ENCODE results near the gene HTR3E.

DNA sequence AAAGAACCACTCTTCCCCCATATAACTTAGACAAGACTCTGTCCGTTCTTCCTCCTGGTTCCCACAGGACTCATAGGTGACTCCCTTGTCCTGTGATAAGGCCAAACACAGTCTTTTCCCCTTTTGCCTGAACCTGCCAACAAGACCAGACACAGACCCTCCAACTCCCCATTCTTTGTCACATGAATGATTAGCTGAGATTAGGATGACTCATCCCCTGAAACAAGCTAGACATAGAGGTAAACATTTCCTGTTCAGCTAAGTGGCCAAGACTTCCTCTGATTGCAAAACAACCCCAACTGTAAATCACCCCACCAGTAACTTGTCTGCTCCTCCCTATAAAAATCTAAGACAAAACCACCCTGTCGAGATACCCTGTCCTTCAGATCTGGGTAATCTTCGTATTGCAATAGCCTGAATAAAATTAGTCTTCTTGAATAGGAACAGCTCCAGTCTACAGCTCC is 11.4 kb upstream of the HTR3E start:
- no peak for TF ChIP-seq NFYB (CRISPR knock-in tag; conservative IDR thresholded peaks at IDR 0.05; ENCODE audit: low read depth)
- TF ChIP-seq, protein P1, sequence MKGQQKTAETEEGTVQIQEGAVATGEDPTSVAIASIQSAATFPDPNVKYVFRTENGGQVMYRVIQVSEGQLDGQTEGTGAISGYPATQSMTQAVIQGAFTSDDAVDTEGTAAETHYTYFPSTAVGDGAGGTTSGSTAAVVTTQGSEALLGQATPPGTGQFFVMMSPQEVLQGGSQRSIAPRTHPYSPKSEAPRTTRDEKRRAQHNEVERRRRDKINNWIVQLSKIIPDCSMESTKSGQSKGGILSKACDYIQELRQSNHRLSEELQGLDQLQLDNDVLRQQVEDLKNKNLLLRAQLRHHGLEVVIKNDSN (CRISPR knock-in tag; IDR thresholded peaks at IDR 0.05), result no peak
- TF ChIP-seq, protein P2, sequence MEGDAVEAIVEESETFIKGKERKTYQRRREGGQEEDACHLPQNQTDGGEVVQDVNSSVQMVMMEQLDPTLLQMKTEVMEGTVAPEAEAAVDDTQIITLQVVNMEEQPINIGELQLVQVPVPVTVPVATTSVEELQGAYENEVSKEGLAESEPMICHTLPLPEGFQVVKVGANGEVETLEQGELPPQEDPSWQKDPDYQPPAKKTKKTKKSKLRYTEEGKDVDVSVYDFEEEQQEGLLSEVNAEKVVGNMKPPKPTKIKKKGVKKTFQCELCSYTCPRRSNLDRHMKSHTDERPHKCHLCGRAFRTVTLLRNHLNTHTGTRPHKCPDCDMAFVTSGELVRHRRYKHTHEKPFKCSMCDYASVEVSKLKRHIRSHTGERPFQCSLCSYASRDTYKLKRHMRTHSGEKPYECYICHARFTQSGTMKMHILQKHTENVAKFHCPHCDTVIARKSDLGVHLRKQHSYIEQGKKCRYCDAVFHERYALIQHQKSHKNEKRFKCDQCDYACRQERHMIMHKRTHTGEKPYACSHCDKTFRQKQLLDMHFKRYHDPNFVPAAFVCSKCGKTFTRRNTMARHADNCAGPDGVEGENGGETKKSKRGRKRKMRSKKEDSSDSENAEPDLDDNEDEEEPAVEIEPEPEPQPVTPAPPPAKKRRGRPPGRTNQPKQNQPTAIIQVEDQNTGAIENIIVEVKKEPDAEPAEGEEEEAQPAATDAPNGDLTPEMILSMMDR (IDR thresholded peaks at IDR 0.05), result no peak
- no peak for TF ChIP-seq GABPB1 (CRISPR knock-in tag; IDR thresholded peaks at IDR 0.05)
- TF ChIP-seq ESRRA (CRISPR knock-in tag; IDR thresholded peaks at IDR 0.05; ENCODE audit: borderline replicate concordance), result no peak
- TF ChIP-seq, protein P3, sequence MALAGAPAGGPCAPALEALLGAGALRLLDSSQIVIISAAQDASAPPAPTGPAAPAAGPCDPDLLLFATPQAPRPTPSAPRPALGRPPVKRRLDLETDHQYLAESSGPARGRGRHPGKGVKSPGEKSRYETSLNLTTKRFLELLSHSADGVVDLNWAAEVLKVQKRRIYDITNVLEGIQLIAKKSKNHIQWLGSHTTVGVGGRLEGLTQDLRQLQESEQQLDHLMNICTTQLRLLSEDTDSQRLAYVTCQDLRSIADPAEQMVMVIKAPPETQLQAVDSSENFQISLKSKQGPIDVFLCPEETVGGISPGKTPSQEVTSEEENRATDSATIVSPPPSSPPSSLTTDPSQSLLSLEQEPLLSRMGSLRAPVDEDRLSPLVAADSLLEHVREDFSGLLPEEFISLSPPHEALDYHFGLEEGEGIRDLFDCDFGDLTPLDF (CRISPR knock-in tag; IDR thresholded peaks at IDR 0.05), result no peak
- no peak for TF ChIP-seq ZNF138 (CRISPR knock-in tag; conservative IDR thresholded peaks at IDR 0.05)
- TF ChIP-seq, protein P4, sequence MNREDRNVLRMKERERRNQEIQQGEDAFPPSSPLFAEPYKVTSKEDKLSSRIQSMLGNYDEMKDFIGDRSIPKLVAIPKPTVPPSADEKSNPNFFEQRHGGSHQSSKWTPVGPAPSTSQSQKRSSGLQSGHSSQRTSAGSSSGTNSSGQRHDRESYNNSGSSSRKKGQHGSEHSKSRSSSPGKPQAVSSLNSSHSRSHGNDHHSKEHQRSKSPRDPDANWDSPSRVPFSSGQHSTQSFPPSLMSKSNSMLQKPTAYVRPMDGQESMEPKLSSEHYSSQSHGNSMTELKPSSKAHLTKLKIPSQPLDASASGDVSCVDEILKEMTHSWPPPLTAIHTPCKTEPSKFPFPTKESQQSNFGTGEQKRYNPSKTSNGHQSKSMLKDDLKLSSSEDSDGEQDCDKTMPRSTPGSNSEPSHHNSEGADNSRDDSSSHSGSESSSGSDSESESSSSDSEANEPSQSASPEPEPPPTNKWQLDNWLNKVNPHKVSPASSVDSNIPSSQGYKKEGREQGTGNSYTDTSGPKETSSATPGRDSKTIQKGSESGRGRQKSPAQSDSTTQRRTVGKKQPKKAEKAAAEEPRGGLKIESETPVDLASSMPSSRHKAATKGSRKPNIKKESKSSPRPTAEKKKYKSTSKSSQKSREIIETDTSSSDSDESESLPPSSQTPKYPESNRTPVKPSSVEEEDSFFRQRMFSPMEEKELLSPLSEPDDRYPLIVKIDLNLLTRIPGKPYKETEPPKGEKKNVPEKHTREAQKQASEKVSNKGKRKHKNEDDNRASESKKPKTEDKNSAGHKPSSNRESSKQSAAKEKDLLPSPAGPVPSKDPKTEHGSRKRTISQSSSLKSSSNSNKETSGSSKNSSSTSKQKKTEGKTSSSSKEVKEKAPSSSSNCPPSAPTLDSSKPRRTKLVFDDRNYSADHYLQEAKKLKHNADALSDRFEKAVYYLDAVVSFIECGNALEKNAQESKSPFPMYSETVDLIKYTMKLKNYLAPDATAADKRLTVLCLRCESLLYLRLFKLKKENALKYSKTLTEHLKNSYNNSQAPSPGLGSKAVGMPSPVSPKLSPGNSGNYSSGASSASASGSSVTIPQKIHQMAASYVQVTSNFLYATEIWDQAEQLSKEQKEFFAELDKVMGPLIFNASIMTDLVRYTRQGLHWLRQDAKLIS (CRISPR knock-in tag; IDR thresholded peaks at IDR 0.05; ENCODE audit: borderline replicate concordance), result no peak
- TF ChIP-seq GRHL2 (CRISPR knock-in tag; IDR thresholded peaks at IDR 0.05; ENCODE audit: insufficient replicate concordance, severe bottlenecking), result no peak
- no peak for TF ChIP-seq NR3C1 (CRISPR knock-in tag; conservative IDR thresholded peaks at IDR 0.05; ENCODE audit: low read depth)
- no peak for TF ChIP-seq NR1H2 (CRISPR knock-in tag; IDR thresholded peaks at IDR 0.05)
- TF ChIP-seq ELF4 (CRISPR knock-in tag; IDR thresholded peaks at IDR 0.05; ENCODE audit: low read depth), result no peak
